KOPT-K1 (cell line): ENCODE results near the gene SLFN12L.
A peak's percentile ranks its signal among the peaks of the same experiment; 100 is the strongest.
"Not testable (repeated sequence)": the region's sequence is repeated elsewhere in the genome, so short reads cannot be mapped to it uniquely, and the experiment has no call there.

Experiments used
- H3K27ac ChIP-seq: fragments of 200-600 bp; sonication (generic); 2 replicates; pipeline ENCODE4 v1.5.1; 2016; ENCODE audit warnings: antibody characterized with exemption, mild to moderate bottlenecking, low read depth, low read length; ENCODE audit not compliant: poor library complexity, severe bottlenecking
- H3K36me3 ChIP-seq: fragments of 200-600 bp; sonication (generic); 2 replicates; pipeline ENCODE4 v1.5.1; 2017; ENCODE audit warnings: antibody characterized with exemption, mild to moderate bottlenecking, low read length, moderate library complexity; ENCODE audit not compliant: insufficient read depth
- H3K9me3 ChIP-seq: fragments of 200-600 bp; sonication (generic); 2 replicates; pipeline ENCODE4 v1.5.1; 2017; ENCODE audit warnings: antibody characterized with exemption, low read length, mild to moderate bottlenecking; ENCODE audit not compliant: insufficient read depth, poor library complexity, severe bottlenecking

SLFN12L gene

GRCh38 chr17:35554668-35555067 is 17.2 kb upstream of the SLFN12L start:
- H3K36me3 ChIP-seq: no peaks in the 10 kb centered on the region
- H3K27ac ChIP-seq: no peak overlapping the region
- H3K9me3 ChIP-seq: no peaks in the 10 kb centered on the region

GRCh38 chr17:35553310-35553709 is 15.8 kb upstream of the SLFN12L start:
- H3K36me3 ChIP-seq: no peaks in the 10 kb centered on the region
- no peaks in the 10 kb centered on the region for H3K9me3 ChIP-seq

GRCh38 chr17:35548978-35549377 is 11.5 kb upstream of the SLFN12L start:
- Histone ChIP-seq H3K27ac (no peak overlapping the region), H3K9me3 (no peaks in the 10 kb centered on the region), H3K36me3 (no peaks in the 10 kb centered on the region)

More at GRCh38 chr17:35553310-35553709, 15.8 kb upstream of the SLFN12L start:
- no peak overlapping the region for H3K27ac ChIP-seq

GRCh38 chr17:35548208-35548810 is 10.8 kb upstream of the SLFN12L start:
- Histone ChIP-seq H3K9me3 (no peaks in the 10 kb centered on the region), H3K36me3 (no peaks in the 10 kb centered on the region), H3K27ac (no peak overlapping the region)

GRCh38 chr17:35546487-35546886 is 9.0 kb upstream of the SLFN12L start:
- H3K9me3 ChIP-seq: no peaks in the 10 kb centered on the region
- no peaks in the 10 kb centered on the region for H3K36me3 ChIP-seq
- H3K27ac ChIP-seq: no peak overlapping the region

- Histone ChIP-seq H3K36me3 (no peaks in the 10 kb centered on the region), H3K9me3 (no peaks in the 10 kb centered on the region), H3K27ac (no peak overlapping the region)
These were observed 7.7 kb upstream of the SLFN12L start for GRCh38 chr17:35545150-35545549.

- H3K27ac ChIP-seq: peak overlapping the region; percentile 96
- H3K9me3 ChIP-seq: no peaks in the 10 kb centered on the region
- no peaks in the 10 kb centered on the region for H3K36me3 ChIP-seq
These were observed 6.4 kb upstream of the SLFN12L start for GRCh38 chr17:35543856-35544255.

- Histone ChIP-seq H3K36me3 (no peaks in the 10 kb centered on the region), H3K27ac (peak overlapping the region; percentile 96), H3K9me3 (no peaks in the 10 kb centered on the region)
These were observed 5.5 kb upstream of the SLFN12L start for GRCh38 chr17:35542990-35543389.

- peak overlapping the region; percentile 96 for H3K27ac ChIP-seq
- no peaks in the 10 kb centered on the region for H3K9me3 ChIP-seq
- H3K36me3 ChIP-seq: no peaks in the 10 kb centered on the region
These were observed 4.0 kb upstream of the SLFN12L start for GRCh38 chr17:35541434-35541833.

GRCh38 chr17:35540589-35541404 is 3.3 kb upstream of the SLFN12L start:
- H3K36me3 ChIP-seq: no peaks in the 10 kb centered on the region
- H3K9me3 ChIP-seq: no peaks in the 10 kb centered on the region
- peak overlapping the region; percentile 96 for H3K27ac ChIP-seq

- H3K9me3 ChIP-seq: no peaks in the 10 kb centered on the region
- H3K36me3 ChIP-seq: no peaks in the 10 kb centered on the region
- peak overlapping the region; percentile 96 for H3K27ac ChIP-seq
These were observed 2.2 kb upstream of the SLFN12L start for GRCh38 chr17:35539659-35540026.

- Histone ChIP-seq H3K36me3 (no peaks in the 10 kb centered on the region), H3K27ac (peak overlapping the region; percentile 96), H3K9me3 (no peaks in the 10 kb centered on the region)
These were observed 760 bp downstream of the SLFN12L start for GRCh38 chr17:35536664-35537171.

GRCh38 chr17:35535406-35535805 is 2.1 kb downstream of the SLFN12L start:
- not testable (repeated sequence) for H3K36me3 ChIP-seq, H3K9me3 ChIP-seq
- peak overlapping the region; percentile 96 for H3K27ac ChIP-seq

- peaks cover 3% of the 10 kb centered on the region for H3K9me3 ChIP-seq
- H3K27ac ChIP-seq: peak overlapping the region; percentile 96
These were observed 2.8 kb downstream of the SLFN12L start for GRCh38 chr17:35534576-35535093.

GRCh38 chr17:35531160-35531559 is 6.3 kb downstream of the SLFN12L start:
- Histone ChIP-seq H3K9me3 (peaks cover 24% of the 10 kb centered on the region), H3K27ac (peak overlapping the region; percentile 42), H3K36me3 (peaks cover 5% of the 10 kb centered on the region)

More at GRCh38 chr17:35534576-35535093, 2.8 kb downstream of the SLFN12L start:
- H3K36me3 ChIP-seq: peaks cover under 1% of the 10 kb centered on the region; the same call in 1 of the 2 replicates
